ENCODE measurements around the gene PCP4L1.

DNA sequence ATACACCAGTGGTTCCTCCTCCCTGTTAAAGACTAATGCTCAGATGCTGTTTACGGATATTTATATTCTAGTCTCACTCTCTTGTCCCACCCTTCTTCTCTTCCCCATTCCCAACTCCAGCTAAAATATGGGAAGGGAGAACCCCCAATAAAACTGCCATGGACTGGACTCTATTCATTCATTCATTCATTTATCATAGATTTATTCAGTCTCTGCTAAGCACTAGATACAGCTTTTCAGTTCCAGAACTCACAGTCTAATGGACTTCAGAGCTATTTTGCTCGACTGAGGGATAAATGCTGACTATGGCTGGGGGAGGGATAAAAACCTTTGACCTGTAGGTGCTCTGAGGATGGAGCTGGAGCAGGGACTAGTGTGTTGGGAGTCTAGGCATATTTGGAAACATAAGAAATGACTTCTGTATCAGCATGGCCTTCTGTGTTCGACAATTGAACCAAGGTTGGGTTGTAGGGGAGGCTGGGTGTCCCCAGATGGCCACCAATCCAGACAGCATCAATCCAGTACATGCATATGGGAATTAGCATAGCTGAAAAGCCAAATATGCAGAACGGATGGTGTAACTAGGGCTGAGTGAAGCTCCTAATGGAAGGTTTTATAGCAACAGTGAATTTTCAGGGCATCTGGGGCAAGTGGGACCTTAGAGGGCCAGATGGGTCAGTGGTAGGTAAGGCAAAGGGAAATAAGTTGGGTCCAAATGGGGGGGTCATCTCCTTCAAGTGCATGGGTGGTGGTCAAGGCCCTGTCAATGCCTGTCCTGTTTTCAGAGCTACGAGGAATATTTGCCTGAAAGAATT, 39.3 kb upstream of the PCP4L1 start:
- TF ChIP-seq POLR2AphosphoS5 (IDR thresholded peaks at IDR 0.05): no peak
- TF ChIP-seq, protein P1, sequence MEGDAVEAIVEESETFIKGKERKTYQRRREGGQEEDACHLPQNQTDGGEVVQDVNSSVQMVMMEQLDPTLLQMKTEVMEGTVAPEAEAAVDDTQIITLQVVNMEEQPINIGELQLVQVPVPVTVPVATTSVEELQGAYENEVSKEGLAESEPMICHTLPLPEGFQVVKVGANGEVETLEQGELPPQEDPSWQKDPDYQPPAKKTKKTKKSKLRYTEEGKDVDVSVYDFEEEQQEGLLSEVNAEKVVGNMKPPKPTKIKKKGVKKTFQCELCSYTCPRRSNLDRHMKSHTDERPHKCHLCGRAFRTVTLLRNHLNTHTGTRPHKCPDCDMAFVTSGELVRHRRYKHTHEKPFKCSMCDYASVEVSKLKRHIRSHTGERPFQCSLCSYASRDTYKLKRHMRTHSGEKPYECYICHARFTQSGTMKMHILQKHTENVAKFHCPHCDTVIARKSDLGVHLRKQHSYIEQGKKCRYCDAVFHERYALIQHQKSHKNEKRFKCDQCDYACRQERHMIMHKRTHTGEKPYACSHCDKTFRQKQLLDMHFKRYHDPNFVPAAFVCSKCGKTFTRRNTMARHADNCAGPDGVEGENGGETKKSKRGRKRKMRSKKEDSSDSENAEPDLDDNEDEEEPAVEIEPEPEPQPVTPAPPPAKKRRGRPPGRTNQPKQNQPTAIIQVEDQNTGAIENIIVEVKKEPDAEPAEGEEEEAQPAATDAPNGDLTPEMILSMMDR (IDR thresholded peaks at IDR 0.05 in 8 of 11, conservative IDR thresholded peaks at IDR 0.05 in 3 of 11): no peak
- no peak for TF ChIP-seq POLR2A (IDR thresholded peaks at IDR 0.05)

All from spleen (tissue), 7 donors.